Vagina (tissue), 2 donors: ENCODE measurements around the gene SLC31A2.

Experiments
- CTCF ChIP-seq, 3 experiments: fragments of 450-650 bp in 2 of 3; fragments of 200-600 bp in 1 of 3; sonication (generic) in 1 of 3; IDR thresholded peaks; one replicate each; pipeline ENCODE4 v1.5.1; 2017 to 2019; ENCODE audit warnings: antibody characterized with exemption in 3 of 3, mild to moderate bottlenecking in 2 of 3, moderate library complexity in 2 of 3
- POLR2A ChIP-seq, 2 donors: fragments of 450-650 bp; IDR thresholded peaks; one replicate each; pipeline ENCODE4 v1.6.1; 2017; ENCODE audit warnings: antibody characterized with exemption in 2 of 2, mild to moderate bottlenecking in 2 of 2, moderate library complexity in 2 of 2

- TF ChIP-seq CTCF (IDR thresholded peaks at IDR 0.05): no peak
- no peak for TF ChIP-seq POLR2A (IDR thresholded peaks at IDR 0.05)
Observed at GRCh38 chr9:113164536-113165300, 13.9 kb downstream of the SLC31A2 start.
